ENCODE data around the gene EFCAB11.

The EFCAB11 gene

GRCh38 chr14:89833120-89833532 is 121.4 kb downstream of the EFCAB11 start:
- in situ Hi-C loops (cut with HindIII; ENCODE audit: low sequenced_read_pairs): no loop called here

GRCh38 chr14:89828471-89829165 is 125.9 kb downstream of the EFCAB11 start:
- in situ Hi-C loops (cut with HindIII; ENCODE audit: low sequenced_read_pairs): no loop called here

- in situ Hi-C loops (cut with HindIII; ENCODE audit: low sequenced_read_pairs): no loop called here
Measured at GRCh38 chr14:89827265-89827664, 127.3 kb downstream of the EFCAB11 start.

GRCh38 chr14:89826596-89826995 is 127.9 kb downstream of the EFCAB11 start:
- in situ Hi-C loops (cut with HindIII; ENCODE audit: low sequenced_read_pairs): no loop called here

GRCh38 chr14:89823743-89824142 is 130.8 kb downstream of the EFCAB11 start:
- in situ Hi-C loops (cut with HindIII; ENCODE audit: low sequenced_read_pairs): no loop called here

GRCh38 chr14:89814126-89814525 is 140.4 kb downstream of the EFCAB11 start:
- in situ Hi-C loops (cut with HindIII; ENCODE audit: low sequenced_read_pairs): no loop called here

- in situ Hi-C loops (cut with HindIII; ENCODE audit: low sequenced_read_pairs): no loop called here
Measured at GRCh38 chr14:89813617-89814031, 140.9 kb downstream of the EFCAB11 start.

- in situ Hi-C loops (cut with HindIII; ENCODE audit: low sequenced_read_pairs): no loop called here
Measured at GRCh38 chr14:89811954-89812575, 142.5 kb downstream of the EFCAB11 start.

GRCh38 chr14:89810101-89810500 is 144.4 kb downstream of the EFCAB11 start:
- in situ Hi-C loops (cut with HindIII; ENCODE audit: low sequenced_read_pairs): no loop called here

- in situ Hi-C loops (cut with HindIII; ENCODE audit: low sequenced_read_pairs): no loop called here
Measured at GRCh38 chr14:89807892-89808291, 146.6 kb downstream of the EFCAB11 start.

- in situ Hi-C loops (cut with HindIII; ENCODE audit: low sequenced_read_pairs): no loop called here
Measured at GRCh38 chr14:89807151-89807550, 147.4 kb downstream of the EFCAB11 start.

- in situ Hi-C loops (cut with HindIII; ENCODE audit: low sequenced_read_pairs): no loop called here
Measured at GRCh38 chr14:89806451-89806850, 148.1 kb downstream of the EFCAB11 start.

GRCh38 chr14:89805501-89805900 is 149.0 kb downstream of the EFCAB11 start:
- in situ Hi-C loops (cut with HindIII; ENCODE audit: low sequenced_read_pairs): no loop called here

- in situ Hi-C loops (cut with HindIII; ENCODE audit: low sequenced_read_pairs): no loop called here
Measured at GRCh38 chr14:89803542-89803941, 151.0 kb downstream of the EFCAB11 start.

- in situ Hi-C loops (cut with HindIII; ENCODE audit: low sequenced_read_pairs): no loop called here
Measured at GRCh38 chr14:89801136-89801535, 153.4 kb downstream of the EFCAB11 start.

- in situ Hi-C loops (cut with HindIII; ENCODE audit: low sequenced_read_pairs): no loop called here
Measured at GRCh38 chr14:89798212-89798773, 156.2 kb downstream of the EFCAB11 start.

- in situ Hi-C loops (cut with HindIII; ENCODE audit: low sequenced_read_pairs): no loop called here
Measured at GRCh38 chr14:89797148-89797547, 157.4 kb downstream of the EFCAB11 start.

- in situ Hi-C loops (cut with HindIII; ENCODE audit: low sequenced_read_pairs): no loop called here
Measured at GRCh38 chr14:89794096-89794495, 160.4 kb downstream of the EFCAB11 start.

- in situ Hi-C loops (cut with HindIII; ENCODE audit: low sequenced_read_pairs): no loop called here
Measured at GRCh38 chr14:89793367-89793716, 161.2 kb downstream of the EFCAB11 start.

- in situ Hi-C loops (cut with HindIII; ENCODE audit: low sequenced_read_pairs): no loop called here
Measured at GRCh38 chr14:89792489-89793366, 161.8 kb downstream of the EFCAB11 start.

GRCh38 chr14:89787525-89787924 is 167.0 kb downstream of the EFCAB11 start:
- in situ Hi-C loops (cut with HindIII; ENCODE audit: low sequenced_read_pairs): no loop called here
